HL-60/S4 treated with phorbol 12-myristate 13-acetate at 8.2 ng/mL for 4 days and 3 days (cell line): ENCODE data around the gene C2CD2.

ENCODE experiments used
- in situ Hi-C: fragments of 300-500 bp; cut with MboI; formaldehyde crosslinking; loops from 2 replicates; pipeline ENCODE4 v1.15.0; 2022; ENCODE audit warnings: low sequenced_read_pairs

The C2CD2 gene

DNA sequence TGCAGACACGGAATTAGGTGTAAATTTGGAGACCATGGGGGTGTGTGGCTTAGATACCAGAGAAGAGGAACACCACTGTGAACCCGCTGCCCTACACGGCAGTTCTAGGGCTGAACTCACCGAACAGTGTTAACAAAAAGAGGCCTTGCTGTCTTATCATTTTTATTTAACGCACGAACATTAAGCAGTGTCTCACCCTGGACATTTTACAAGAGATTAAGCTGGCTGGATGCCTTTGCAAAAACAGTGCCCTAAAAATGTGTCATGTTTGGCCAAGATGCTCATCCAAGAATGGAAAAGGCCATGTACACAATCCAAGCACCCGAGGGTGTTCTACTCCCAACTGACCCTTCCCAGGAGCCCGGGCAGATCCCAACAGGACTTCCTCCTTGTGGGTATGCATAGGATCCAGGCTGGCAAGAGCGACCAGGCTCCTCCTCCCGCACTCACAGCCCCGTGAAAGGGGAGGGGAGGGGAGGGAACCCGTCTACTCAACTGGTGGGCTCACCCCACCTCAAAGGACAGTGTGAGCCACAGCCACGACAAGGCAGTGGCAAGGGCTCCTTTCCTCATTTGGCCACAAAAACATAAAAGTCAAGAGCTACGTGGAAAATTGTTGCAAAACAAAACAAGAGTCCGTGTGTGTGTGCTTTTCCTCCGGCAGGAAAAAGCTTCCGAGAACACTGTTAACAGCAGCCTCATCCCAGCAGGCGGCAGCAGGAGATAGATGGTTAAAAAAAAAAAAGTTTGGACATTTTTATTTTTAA lies 20.3 kb downstream of the C2CD2 start:
- in situ Hi-C loops = loop anchor here (25.0 kb wide), 1 partner anchor 529 kb away; no protein-coding TSS in a partner anchor

DNA sequence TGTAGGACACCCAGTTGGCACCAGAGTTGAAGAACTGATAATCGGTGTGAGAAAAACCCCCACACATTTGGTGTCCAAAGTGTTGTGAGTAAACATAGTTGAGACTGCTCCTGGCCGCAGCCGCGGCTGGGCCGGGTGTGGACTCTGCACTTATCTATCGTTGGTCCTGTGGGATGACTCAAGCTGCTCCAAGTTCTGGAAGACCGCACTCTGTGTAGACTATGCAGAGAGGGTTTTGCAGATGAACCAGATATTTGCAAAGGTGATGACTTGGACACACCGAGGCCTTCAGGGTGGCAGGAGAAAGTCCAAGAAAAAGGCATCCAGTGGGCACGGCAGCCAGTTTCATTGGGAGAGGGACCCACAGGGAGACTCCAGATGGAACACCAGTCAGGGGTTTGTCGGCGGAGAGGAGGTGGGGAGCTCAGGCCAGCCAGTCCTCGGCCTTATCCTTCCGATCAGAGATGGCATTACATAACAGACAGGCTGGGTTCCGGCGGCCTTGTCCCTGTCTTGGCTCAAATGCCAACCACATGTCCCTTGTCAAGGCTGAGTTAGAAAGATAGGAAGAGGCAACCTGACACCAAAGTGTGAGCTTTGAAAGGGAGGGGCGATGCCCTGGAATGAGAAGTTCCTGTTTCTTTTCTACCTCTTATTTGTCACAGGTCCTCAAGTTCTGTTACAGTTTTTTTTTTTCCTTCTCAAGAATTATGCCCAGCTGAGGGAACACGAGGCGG lies 21.1 kb downstream of the C2CD2 start:
- in situ Hi-C loops = loop anchor here (25.0 kb wide), 1 partner anchor 530 kb away; no protein-coding TSS in a partner anchor

DNA sequence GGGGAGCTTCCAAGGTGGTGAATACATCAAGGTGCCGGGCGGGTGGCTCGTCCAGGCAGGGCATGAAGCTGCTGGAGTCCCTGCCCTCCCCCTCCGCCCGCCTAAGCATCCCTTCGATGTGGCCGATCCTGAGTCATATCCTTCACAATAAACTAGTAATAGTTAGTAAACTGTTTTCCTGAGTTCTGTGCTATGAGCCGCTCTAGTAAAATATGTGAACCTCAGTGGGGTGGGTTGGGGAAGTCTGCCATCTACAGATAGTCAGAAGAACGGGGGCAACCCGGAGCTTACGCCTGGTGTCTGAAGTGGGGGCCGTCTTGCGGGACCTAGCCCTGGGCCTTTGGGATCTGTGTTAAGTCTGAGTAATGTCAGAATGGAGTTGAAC lies 21.6 kb downstream of the C2CD2 start:
- in situ Hi-C loops = loop anchor here (25.0 kb wide), 1 partner anchor 530 kb away; no protein-coding TSS in a partner anchor

DNA sequence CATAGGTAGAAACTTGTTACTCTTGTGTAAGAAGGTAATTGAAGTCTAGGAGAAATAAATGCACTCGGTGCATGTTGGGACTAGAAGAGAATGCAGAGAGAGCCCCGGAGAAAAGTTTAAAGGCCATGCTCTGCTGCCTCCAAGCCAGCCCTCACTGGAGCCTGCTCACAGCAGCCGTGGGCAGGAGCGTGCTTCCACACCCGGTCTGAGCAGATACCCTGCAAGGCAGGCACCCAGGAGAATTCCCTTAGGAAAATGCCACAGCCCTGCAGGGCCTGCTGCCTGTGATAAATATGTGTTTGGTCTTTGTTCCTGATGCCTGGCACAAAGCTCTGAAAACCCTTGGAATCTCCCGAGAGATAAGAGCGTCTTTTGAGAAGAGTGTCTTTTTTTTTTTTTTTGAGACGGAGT lies 22.8 kb downstream of the C2CD2 start:
- in situ Hi-C loops = loop anchor here (25.0 kb wide), 1 partner anchor 531 kb away; no protein-coding TSS in a partner anchor

DNA sequence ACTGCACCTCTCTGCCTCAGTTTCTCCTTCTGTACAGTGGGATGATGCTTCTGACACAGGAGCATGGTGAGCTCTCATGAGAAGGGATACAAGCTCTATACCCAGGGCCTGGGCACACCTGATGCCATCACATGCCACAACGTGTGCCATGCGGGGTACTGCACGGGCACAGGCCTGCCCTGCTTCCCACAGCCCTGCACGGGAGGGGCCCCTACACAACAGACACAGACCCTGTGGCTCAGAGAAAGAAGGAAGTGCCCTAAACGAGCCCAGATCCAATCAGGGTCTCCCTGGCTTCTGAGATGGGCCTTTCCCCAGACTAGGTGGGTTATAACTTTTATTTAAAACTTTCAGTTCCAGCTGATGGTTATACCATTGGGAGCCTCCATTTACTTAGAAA lies 24.6 kb downstream of the C2CD2 start:
- in situ Hi-C loops = loop anchor here (25.0 kb wide), 1 partner anchor 533 kb away; no protein-coding TSS in a partner anchor

DNA sequence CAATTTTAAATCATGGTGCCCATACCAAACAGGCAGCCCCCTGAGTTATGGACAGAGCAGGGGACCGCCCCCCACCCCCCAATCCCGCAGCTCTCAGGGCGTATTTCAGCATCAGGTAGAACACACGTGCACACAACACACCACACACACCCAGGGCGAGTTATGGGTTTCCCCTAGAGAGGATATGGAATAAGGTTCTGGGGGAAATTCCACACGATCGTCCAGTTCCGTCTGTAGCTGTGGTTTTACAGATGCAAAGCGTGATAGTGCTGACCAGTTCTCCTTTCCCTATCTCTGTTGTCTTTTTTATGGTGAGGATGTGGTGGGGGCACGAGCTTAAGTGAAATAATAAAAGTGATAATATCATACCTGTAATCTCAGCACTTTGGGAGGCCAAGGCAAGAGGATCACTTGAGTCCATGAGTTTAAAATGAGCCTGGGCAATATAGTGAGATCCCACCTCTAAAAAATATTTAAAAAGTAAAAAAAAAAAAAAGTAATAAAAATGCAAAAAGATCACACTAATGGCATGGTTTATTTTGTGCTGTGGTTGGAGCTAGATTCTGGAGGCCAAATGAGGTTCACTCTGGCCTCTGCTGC lies 25.1 kb downstream of the C2CD2 start:
- in situ Hi-C loops = loop anchor here (25.0 kb wide), 1 partner anchor 534 kb away; no protein-coding TSS in a partner anchor

DNA sequence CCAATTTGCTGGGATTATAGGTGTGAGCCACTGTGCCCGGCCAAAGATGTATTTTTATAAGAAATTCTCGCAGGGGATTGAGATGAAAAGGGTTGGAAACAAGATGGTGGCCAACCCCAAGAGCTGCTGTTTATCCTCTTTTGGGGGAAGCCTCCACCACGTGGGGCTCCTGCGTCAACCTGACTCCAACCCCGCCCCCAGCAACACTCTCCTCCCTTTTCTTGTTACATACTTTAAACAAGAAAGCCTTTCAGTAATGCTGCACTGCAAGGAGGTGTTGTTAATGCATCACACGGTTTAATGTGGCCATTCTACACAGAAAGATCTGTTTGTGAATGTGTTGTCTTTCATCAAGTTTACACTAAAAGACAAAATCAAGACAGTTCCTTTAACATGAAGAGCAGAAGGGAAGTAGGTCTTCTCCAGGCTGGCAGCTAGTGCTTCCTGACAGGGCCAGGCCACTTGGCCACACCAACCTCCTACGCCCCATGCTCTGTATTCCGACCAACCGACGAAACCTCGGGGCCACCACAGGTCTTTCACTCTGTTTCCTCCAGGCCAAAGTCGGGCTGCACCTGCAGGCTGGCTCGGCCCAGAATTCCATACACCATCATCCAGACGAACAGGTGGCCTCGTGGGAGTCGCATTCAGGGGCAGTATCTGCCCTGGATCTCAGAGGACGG lies 25.9 kb downstream of the C2CD2 start:
- in situ Hi-C loops = loop anchor here (25.0 kb wide), 1 partner anchor 534 kb away; no protein-coding TSS in a partner anchor

DNA sequence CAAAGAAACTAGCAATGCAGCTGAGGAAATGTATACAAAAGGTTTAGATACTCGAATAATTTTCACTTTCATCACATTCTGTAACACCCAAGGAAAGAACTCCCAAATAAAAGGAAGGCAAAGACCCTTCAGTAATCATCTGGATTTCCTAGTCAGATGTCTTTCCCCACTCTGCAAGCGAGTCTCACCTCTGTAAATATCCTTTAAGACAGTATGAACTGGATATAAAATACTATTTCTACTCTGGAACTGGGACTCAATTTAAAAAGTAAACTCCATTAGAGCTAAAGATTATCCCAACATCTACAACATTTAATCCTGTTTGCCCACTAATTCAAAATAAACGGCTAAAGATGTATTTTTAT lies 27.0 kb downstream of the C2CD2 start:
- in situ Hi-C loops = loop anchor here (25.0 kb wide), 1 partner anchor 536 kb away; no protein-coding TSS in a partner anchor

DNA sequence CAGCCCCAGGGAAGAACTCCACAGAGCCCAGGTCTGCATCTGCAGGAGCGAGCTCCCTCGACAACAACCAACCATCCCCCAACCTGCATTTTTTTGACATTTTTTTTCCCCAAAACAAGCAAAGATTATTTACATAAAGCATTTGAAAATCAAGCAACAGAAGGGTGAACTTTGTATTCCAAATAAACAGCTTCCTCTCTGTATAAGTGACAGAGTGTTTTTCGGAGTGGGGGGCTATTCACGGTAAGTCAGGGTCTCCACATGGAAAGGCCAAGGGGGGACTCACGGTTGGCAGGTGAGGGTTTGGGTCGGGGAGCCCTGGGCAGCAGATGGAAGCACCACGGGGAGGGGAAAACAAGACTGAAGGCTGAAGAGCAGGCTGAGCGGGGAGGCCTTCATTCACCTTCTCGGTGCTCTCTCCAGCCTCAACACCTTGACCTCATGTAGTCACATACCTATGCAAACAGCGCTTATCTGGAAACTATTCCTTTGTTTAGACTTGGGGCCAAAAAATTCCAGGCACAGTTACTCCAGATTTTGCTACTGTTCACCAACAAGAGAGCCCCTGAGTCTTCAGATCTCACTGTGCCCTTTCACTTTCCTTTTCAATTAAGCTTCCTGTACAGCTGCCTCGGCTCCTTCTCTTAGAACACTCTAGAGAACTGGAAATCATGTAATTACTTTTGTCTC lies 27.6 kb downstream of the C2CD2 start:
- in situ Hi-C loops = loop anchor here (25.0 kb wide), 1 partner anchor 536 kb away; no protein-coding TSS in a partner anchor

DNA sequence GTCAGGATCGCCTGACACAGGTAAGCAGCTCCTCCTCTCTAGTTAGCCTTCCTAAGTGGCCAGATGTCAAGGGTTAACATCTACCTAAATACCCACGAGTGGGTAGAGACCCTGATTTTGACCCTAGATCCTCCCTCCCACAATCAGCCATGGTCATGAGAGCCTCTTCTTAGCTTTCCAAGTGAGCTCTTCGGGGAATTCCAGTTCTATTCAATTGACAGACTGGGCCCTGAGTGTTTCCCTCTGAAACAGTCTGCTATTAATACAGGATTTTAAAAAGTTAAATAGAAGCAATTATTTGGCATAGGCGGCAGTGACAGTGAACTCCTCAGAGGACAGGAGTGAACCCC lies 28.1 kb downstream of the C2CD2 start:
- in situ Hi-C loops = loop anchor here (25.0 kb wide), 1 partner anchor 537 kb away; no protein-coding TSS in a partner anchor

DNA sequence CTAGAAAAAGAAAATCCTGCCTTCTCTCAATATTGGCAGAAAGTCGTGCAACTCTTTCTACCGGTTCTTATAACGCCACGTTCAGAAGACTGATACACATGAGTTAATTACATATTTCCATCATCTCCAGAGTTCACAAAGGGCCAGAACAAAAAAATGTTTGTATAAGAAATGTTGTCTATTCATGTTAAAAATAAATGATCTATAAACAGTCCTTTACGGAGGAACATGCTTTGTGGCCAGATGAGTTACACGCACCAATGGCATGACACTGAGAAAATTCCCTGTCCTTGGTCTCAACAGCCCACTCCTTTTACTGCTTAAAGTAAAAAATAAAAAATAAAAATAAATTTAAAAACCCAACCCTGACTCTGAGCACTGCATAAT lies 29.5 kb downstream of the C2CD2 start:
- in situ Hi-C loops = no loop called here

DNA sequence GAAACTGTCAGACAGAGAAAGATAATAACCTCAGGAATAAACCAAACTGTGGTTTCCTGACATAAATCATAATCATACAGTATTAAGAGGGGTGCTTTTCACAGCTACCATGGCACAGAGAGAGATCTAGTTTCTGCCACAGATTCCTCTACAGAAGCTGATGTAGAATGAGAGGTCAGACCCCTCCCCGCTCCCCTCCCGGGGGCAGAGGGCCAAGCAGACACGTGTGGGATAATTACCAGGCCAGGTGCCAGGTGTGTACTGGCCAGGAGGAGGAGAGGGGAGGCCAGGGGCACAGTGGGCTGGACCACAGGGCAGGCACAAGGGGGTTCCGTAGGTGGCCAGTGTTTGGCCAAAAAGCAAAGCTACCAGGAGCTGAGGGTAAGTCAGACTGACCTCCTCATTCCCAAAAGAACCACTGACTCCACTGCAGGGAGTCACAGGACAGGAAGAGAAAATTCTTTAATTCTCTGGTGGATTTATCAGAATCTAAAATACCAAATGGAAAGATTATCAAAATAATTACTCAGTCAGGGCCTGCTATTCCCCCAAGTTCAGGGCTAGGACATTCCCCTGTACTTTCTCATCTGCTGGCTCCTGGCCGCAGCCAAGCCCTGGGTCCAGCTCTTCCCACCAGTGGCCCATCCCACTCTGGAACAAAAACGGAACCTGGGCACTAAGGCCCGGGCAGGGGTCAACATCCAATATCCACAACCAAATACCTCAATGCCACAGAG lies 30.0 kb downstream of the C2CD2 start:
- in situ Hi-C loops = no loop called here

DNA sequence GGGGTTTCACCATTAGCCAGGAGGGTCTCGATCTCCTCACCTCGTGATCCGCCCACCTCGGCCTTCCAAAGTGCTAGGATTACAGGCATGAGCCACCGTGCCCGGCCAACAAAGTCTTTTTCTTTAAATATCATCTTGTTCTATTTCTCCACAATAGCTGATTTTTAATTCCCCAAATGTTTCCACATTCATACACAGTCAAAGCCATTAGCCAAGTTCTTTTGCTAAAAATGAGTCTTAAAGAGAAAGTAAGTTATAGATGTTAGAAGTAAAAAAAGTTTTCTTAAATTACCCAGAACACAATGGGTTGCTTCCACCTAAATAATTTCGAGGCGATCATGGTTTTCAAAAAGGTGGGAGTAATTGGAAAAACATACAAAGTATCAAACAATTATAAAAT lies 30.6 kb downstream of the C2CD2 start:
- in situ Hi-C loops = no loop called here

DNA sequence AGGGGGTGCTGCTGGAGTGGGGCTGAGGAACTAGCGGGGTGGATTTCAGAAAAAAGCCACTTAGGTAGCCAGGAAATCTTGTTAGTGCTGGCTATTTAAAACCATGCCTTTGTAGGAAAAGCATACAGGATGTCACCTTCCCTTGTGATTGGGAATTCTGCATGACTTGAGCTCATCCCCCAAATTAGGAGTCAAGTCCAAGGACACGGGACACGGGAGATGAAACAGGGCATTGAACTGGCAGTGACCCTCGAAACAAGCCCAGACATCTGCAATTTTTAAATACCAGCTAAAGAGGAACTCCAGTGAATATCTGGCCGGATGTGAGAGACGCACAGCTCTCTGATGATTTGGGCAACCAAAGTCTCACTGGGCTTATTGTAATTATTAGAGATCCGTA lies 32.8 kb downstream of the C2CD2 start:
- in situ Hi-C loops = no loop called here

DNA sequence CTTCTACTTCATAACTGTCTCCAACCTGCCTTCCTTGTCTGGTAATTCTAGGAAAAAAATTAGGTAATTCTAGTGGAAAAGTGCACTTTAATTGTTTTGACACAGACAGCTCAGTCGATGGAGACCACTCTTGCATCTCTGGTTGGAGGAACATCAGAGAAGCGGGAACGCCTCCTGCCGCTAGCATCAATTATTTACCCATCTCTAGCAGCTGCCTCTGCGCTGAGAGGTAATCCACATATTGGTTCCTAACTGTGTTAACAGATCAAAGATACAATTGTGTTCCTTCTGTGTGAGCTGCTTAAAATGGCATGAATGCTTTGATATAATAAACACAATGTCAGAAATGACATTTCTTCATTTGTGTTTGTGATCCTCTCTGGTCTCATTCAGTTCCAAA lies 33.3 kb downstream of the C2CD2 start:
- in situ Hi-C loops = no loop called here

DNA sequence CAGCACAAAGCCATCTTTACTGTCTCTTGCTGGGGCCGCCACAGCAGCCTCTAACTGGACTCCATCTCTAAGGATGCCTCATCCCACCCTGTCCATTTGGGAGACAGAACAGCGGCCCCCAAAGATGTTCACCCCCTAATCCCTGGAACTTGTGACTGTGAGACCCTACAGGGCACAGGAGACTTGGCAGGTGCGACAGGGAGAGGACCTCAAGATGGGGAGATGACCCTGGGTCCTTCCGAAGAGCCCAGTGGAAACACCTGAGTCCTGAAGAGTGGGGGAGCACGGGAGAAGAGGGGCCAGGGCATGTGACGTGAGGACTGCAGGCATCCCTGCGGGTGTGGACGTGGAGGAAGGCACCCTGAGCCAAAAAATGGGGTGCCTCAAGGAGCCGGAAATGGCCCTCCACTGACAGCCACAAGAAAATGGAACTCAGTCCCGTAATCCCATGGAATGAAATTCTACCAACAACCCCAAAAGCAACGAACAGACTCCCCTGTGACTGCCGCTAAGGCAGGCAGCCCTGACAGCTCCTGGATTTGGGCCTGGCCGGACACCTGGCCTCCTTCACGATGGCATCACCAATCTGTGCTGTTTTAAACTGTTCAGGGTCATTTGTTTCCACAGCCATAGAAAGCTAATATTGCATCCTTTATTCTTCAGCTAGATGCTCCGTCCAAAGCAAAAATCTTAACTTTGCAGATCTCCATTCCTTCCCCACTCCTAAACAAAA lies 34.0 kb downstream of the C2CD2 start:
- in situ Hi-C loops = no loop called here

DNA sequence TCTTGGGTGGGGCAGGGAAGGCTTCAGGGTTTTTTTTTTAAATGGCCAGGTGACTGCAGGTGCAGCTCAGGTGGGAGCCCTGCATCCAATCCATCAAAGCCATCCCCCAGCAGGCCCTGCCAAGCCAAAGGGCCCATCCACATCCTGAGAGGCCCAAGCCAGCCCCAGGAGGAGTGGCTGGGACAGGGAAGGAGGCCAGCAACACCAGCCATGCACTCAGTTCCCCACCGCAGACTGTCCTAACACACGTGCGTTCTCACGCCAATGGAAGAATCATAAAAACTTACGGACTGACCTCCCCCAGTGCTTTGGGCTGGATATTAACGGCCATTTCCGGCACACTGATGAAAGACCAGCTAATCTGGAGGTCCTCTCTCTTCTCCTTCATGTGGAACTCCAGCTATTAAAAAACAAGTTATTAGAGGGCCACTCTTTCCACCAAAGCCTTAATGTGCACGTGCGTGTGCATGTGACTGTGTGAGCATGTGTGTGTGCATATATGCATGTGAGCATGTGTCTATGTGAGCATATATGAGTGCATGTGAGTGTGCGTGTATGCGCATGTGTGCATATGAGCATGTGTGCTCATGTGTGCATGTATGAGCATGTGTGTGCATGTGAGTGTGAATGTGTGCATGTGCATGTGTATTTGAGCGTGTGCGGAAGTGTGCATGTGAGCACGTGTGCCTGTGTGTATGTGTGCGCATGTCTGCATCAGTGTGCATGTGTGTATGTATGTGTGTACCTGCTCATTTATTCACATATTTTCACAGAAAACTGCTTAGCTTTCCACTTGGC lies 35.1 kb downstream of the C2CD2 start:
- in situ Hi-C loops = no loop called here

DNA sequence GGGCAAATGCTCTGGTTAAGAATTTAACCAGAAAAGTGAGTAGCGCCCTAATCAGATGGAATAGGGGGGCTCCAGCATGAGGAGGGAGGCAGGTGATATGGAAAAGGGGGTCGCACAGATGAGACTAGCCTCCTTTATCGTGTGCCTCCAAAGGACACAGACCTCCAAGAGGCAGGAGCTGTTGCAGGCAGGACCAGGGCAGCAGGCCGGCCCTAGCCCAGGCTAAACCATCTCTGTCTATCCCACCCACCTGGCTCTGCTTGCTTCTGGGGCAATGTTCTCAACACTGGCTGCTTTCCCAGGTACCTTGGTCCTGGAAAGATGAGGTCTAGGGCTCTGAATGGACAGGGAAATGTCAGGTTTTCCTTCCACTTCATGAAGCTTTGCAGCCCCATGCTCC lies 36.3 kb downstream of the C2CD2 start:
- in situ Hi-C loops = no loop called here
